H1 (cell line): ENCODE results near the gene TWIST2. TPM values are rescaled to one million over a fixed set of nuclear protein-coding genes. Genes with fewer than 3 reads are reported as not detected.

Experiments used
- EGR1 ChIP-seq: IDR thresholded peaks from 2 replicates; pipeline ENCODE4 v1.6.1; 2011; ENCODE audit warnings: low read depth, low read length, borderline replicate concordance
- JUN ChIP-seq: IDR thresholded peaks from 2 replicates; pipeline ENCODE4 v1.6.1; 2011; ENCODE audit warnings: low read depth, mild to moderate bottlenecking, improper control_type of control experiment, low read length
- MAFK ChIP-seq: IDR thresholded peaks from 2 replicates; pipeline ENCODE4 v1.6.1; 2012; ENCODE audit warnings: low read depth, mild to moderate bottlenecking, improper control_type of control experiment, low read length
- NANOG ChIP-seq: IDR thresholded peaks from 2 replicates; pipeline ENCODE4 v1.6.1; 2011; ENCODE audit warnings: low read length, low read depth, mild to moderate bottlenecking, inconsistent platforms; ENCODE audit not compliant: insufficient read depth, poor library complexity, severe bottlenecking
- SP4 ChIP-seq: IDR thresholded peaks from 2 replicates; pipeline ENCODE4 v1.6.1; 2012; ENCODE audit warnings: low read length, inconsistent platforms
- YY1 ChIP-seq: IDR thresholded peaks from 2 replicates; pipeline ENCODE4 v1.6.1; 2011; ENCODE audit warnings: low read depth, mild to moderate bottlenecking, low read length
- polyA plus RNA-seq, 7 experiments: library from polyadenylated mRNA; depleted of rRNA in 3 of 7; stranded (reverse) in 5 of 7; unstranded in 2 of 7; fragments of >200 nt in 5 of 7; fragments of 200-250 nt in 2 of 7; gene quantifications; 1 replicate in 5 of 7; 2 replicates in 1 of 7; 4 replicates in 1 of 7; pipeline versions ENCODE4 v1.2.1 to v1.2.3, GENCODE V29; 2011 to 2013; ENCODE audit warnings: missing spikeins in 2 of 7, mixed read lengths in 2 of 7
- total RNA-seq: library from RNA; stranded (reverse); fragmentation: NEBNext Ultra II Directional; extraction: Animal tissue kit (Norgen Biotek cat#: 25700); gene quantifications from 2 replicates; pipeline ENCODE4 v1.2.1, GENCODE V29; 2021

The TWIST2 gene
- total and polyA plus RNA-seq, 2 of the 8 experiments (the other 6 are each of a cell fraction or from before 2014, with no cell fraction given) = 2.6 to 4.3 TPM

- no peak for TF ChIP-seq NANOG
- no peak for TF ChIP-seq YY1
- no peak for TF ChIP-seq JUN
- no peak for TF ChIP-seq EGR1
- no peak for TF ChIP-seq SP4
- TF ChIP-seq MAFK = no peak
Observed at GRCh38 chr2:238856713-238857567, 9.1 kb downstream of the TWIST2 start (continued).
